ENCODE data around the gene PDZRN3.

DNA sequence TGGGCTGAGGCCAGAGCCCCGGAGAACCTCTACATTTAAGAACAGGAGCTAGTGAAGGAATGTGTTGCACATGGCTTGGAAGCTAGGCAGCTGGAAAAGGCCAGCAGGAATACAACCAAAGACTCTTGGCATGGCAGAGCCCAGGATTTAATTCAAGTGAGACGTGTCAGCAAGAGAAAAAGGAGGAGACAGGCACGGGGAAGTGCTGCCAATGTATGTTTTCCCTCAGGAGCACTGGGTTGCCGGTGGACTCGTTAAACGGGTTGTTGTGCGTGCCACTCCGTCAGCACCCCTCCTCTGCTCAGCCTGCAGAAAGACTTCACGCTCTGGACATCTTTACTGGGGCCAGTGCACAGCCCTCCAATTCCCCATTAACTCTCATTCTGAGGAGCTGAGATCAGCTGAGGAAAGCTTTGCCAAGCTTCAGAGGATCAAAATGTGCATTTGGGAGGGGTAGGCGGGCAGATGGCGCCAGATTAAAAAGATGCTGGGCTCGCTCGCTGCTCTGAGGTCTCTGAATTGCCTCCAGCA lies 103.7 kb downstream of the PDZRN3 start:
- TF ChIP-seq SIN3A (IDR thresholded peaks at IDR 0.05; ENCODE audit: low read depth) (no peak), EZH2phosphoT487 (IDR thresholded peaks at IDR 0.05; ENCODE audit: borderline replicate concordance) (no peak), CTCF (IDR thresholded peaks at IDR 0.05 in 2 of 3, conservative IDR thresholded peaks at IDR 0.05 in 1 of 3; ENCODE audit: borderline replicate concordance in 1 of 3, insufficient read depth in 1 of 3, low read depth in 2 of 3, low read length in 2 of 3) (no peak), YY1 (IDR thresholded peaks at IDR 0.05; ENCODE audit: extremely low read depth, insufficient replicate concordance, low read depth, low read length) (no peak), ZFX (IDR thresholded peaks at IDR 0.05) (no peak), POLR2A (IDR thresholded peaks at IDR 0.05; ENCODE audit: borderline replicate concordance, extremely low read depth, insufficient read depth, insufficient read length) (no peak), JUND (IDR thresholded peaks at IDR 0.05) (no peak)
- TF ChIP-seq, protein P1, sequence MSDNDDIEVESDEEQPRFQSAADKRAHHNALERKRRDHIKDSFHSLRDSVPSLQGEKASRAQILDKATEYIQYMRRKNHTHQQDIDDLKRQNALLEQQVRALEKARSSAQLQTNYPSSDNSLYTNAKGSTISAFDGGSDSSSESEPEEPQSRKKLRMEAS (IDR thresholded peaks at IDR 0.05): no peak

Data from HCT116 (cell line).